Activated T-helper 17 cell treated with anti-CD3 and anti-CD28 coated beads, Interleukin-2, amount 50 U/mL, for 72 hours (primary cell): ENCODE data around the gene OVCA2. TPM values are rescaled to one million over a fixed set of nuclear protein-coding genes. Genes with fewer than 3 reads are reported as not detected.

ENCODE experiments used
- ATAC-seq: fragments of 150-1000 bp; cut with Tn5 transposase; replicated peaks from 2 replicates; pipeline ENCODE4 v1.10.0; 2021; ENCODE audit warnings: mild to moderate bottlenecking, moderate library complexity
- H3K27ac Mint-ChIP-seq: one replicate; pipeline ENCODE4 v1.8.0; 2022; ENCODE audit warnings: mixed read lengths
- H3K27me3 Mint-ChIP-seq: one replicate; pipeline ENCODE4 v1.8.0; 2022; ENCODE audit warnings: mixed read lengths
- H3K36me3 Mint-ChIP-seq: one replicate; pipeline ENCODE4 v1.8.0; 2022; ENCODE audit warnings: low read depth, mild to moderate bottlenecking, mixed read lengths
- H3K4me1 Mint-ChIP-seq: one replicate; pipeline ENCODE4 v1.8.0; 2022; ENCODE audit warnings: mixed read lengths
- H3K4me3 Mint-ChIP-seq: one replicate; pipeline ENCODE4 v1.8.0; 2022; ENCODE audit warnings: mild to moderate bottlenecking, mixed read lengths
- H3K9me3 Mint-ChIP-seq: one replicate; pipeline ENCODE4 v1.8.0; 2022; ENCODE audit warnings: mixed read lengths
- total RNA-seq, 2 donors: library from RNA; stranded (reverse); gene quantifications; one replicate each; pipeline ENCODE4 v1.2.3, GENCODE V29; 2022

Gene OVCA2
- total RNA-seq, 2 donors from 2014 or later = 20.7 to 39.3 TPM

DNA sequence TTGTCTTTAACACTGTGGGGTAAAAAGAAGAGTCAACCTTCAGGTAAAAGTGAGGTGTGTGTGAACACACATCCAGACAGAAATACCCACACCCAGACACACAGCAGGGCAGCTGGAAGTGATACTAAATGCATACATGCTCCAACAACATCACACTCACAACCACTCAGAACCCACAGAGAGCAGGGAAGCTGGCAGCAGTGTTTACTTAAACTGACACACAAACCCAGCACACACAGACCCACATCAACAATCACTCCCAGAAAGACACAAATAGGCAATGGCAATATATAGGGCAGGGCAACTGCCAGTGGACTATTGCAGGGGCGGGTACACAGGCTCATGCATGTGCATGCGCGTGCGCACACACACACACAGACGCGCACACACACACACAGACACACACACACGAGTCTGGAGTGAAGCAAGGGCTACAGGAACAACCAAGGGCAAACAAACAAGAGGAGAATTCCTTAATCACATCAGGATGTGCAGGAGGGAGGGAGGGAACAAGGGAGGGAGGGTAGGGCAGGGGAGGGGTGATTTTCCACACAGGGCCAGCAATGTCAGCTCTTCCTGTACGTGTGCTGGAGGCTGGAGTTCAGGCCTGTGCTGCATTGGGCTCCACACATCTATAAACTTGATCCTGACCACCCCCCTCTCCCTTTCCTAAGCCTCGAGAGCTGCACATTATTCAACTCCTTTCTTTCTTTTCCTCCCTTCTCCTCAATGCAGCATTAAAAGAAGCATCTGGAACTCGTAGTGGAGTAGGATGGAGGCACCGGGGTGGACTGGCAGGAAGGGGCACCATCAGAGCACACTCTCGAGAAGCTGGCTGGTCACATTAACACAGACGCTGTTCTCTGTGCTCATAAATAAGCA lies 43.2 kb downstream of the OVCA2 start:
- ATAC-seq = no peak
- H3K9me3 Mint-ChIP-seq = no peaks in the 10 kb centered on the region
- peak overlapping the region; percentile 6 for H3K4me3 Mint-ChIP-seq
- H3K27me3 Mint-ChIP-seq = no peaks in the 10 kb centered on the region
- peaks cover 52% of the 10 kb centered on the region for H3K4me1 Mint-ChIP-seq
- H3K36me3 Mint-ChIP-seq = peaks cover 77% of the 10 kb centered on the region
- peak overlapping the region; percentile 29 for H3K27ac Mint-ChIP-seq

GRCh38 chr17:2085648-2085949 lies 43.8 kb downstream of the OVCA2 start:
- H3K4me3 Mint-ChIP-seq = no peak overlapping the region
- H3K27me3 Mint-ChIP-seq = no peaks in the 10 kb centered on the region
- peaks cover 71% of the 10 kb centered on the region for H3K36me3 Mint-ChIP-seq
- H3K4me1 Mint-ChIP-seq = peaks cover 55% of the 10 kb centered on the region
- no peak for ATAC-seq
- no peaks in the 10 kb centered on the region for H3K9me3 Mint-ChIP-seq
- H3K27ac Mint-ChIP-seq = no peak overlapping the region

DNA sequence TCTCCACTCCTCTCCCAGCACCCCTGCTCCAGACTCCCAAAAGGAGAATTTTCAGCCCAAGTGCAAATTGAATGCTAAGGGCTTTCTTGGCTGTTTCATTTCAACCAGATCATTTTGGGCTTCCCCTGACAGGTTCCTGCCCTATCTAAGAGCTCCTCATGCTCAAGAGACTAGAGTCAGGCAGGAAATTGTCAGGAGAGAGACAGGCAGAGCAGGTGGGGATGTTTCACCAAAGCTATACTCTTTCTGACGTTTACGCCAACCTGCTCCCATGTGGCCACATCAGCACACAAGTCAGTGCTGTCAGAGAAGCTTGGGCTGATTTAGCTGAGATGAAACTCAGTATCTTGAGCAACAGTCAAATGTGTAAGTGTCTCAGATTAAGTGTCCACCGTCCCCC lies 44.5 kb downstream of the OVCA2 start:
- Mint-ChIP-seq H3K27me3 (no peaks in the 10 kb centered on the region), H3K9me3 (no peaks in the 10 kb centered on the region), H3K36me3 (peaks cover 64% of the 10 kb centered on the region), H3K4me1 (peaks cover 55% of the 10 kb centered on the region), H3K27ac (no peak overlapping the region), H3K4me3 (peak overlapping the region; percentile 77)
- no peak for ATAC-seq

DNA sequence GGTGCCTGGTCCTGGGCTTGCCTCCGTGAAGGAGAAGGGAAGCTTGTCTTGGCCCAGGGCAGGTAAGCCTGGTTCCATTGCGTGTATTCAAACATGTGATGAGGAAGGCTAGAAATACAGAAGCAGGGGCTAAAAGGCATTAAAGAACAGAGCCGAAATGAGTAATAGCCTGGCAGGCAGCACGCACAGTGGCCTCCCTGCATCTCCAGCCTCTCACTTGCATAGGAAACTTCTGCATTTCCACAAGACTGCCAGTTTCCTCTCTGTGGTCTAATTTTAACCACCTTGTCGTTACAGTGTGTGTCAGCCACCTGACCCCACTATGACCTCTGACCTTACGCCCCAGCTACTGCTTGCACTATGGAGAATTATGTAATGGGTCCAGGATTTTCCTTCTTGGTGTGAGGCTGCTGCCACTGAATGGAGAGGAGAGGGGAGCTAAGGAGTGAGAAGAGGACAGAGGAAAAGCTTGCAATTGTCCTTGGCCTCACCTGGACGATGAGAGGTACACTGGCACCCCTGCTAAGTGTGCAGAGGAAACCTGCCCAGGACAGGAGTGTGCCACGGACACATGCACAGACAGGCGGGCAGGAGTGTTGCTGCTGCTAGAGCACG lies 45.9 kb downstream of the OVCA2 start:
- peak; percentile 67 for ATAC-seq
- H3K9me3 Mint-ChIP-seq = no peaks in the 10 kb centered on the region
- H3K4me3 Mint-ChIP-seq = peak overlapping the region; percentile 77
- H3K27me3 Mint-ChIP-seq = no peaks in the 10 kb centered on the region
- peaks cover 51% of the 10 kb centered on the region for H3K4me1 Mint-ChIP-seq
- H3K36me3 Mint-ChIP-seq = peaks cover 54% of the 10 kb centered on the region
- peak overlapping the region; percentile 72 for H3K27ac Mint-ChIP-seq

DNA sequence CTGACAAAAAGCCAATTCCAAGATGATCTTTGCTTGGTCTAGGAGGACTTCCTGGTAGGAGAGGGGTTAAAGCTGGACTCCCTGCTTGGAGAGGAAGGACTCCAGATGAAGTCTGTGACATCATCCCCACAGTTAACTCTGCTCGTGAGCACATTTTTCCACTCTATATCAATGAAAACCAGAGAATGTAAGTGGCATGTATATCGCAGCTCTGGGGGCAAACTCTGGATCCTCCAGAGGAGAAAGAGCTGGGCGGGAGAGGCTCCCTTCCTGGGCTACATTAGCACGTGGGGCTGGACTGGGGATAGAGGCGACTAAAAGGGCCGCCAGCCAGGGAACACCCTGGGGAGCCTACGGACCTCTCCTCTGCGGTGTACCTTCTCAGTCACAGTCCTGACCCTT lies 47.2 kb downstream of the OVCA2 start:
- no peaks in the 10 kb centered on the region for H3K9me3 Mint-ChIP-seq
- no peaks in the 10 kb centered on the region for H3K27me3 Mint-ChIP-seq
- H3K36me3 Mint-ChIP-seq = peaks cover 47% of the 10 kb centered on the region
- H3K27ac Mint-ChIP-seq = peak overlapping the region; percentile 82
- ATAC-seq = peak; percentile 32
- peaks cover 45% of the 10 kb centered on the region for H3K4me1 Mint-ChIP-seq
- peak overlapping the region; percentile 77 for H3K4me3 Mint-ChIP-seq

DNA sequence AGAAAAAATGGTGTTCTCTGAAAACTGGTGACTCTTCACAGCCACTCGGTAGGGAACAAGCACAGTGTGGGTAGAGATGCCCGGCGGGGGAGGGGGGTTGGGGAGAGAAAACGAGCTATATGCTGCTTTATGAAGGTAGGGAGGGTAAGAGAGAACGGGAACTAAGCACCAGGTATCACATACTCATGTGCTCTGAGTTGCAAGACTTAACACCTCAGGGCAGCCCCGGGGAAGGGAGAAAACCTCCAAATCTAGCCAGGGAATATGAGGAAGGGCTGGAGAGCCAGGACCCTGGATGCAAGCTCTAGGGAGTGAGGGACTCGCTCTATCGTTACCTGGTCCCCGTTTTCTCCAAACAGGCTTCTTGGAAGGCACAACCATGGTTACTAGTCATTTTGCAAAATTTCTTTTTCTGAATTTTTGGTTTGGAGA lies 48.4 kb downstream of the OVCA2 start:
- H3K27me3 Mint-ChIP-seq = no peaks in the 10 kb centered on the region
- H3K36me3 Mint-ChIP-seq = peaks cover 35% of the 10 kb centered on the region
- peak overlapping the region; percentile 82 for H3K27ac Mint-ChIP-seq
- ATAC-seq = peak; percentile 3
- peaks cover 36% of the 10 kb centered on the region for H3K4me1 Mint-ChIP-seq
- H3K9me3 Mint-ChIP-seq = no peaks in the 10 kb centered on the region
- H3K4me3 Mint-ChIP-seq = peak overlapping the region; percentile 77

- peak overlapping the region; percentile 77 for H3K4me3 Mint-ChIP-seq
Observed at GRCh38 chr17:2090804-2091534, 49.1 kb downstream of the OVCA2 start.

GRCh38 chr17:2092253-2092652 lies 50.4 kb downstream of the OVCA2 start:
- H3K27me3 Mint-ChIP-seq = no peaks in the 10 kb centered on the region
- no peak overlapping the region for H3K27ac Mint-ChIP-seq
- H3K36me3 Mint-ChIP-seq = peaks cover 17% of the 10 kb centered on the region
- peaks cover 28% of the 10 kb centered on the region for H3K4me1 Mint-ChIP-seq
- ATAC-seq = no peak
- H3K4me3 Mint-ChIP-seq = no peak overlapping the region
- no peaks in the 10 kb centered on the region for H3K9me3 Mint-ChIP-seq

More at GRCh38 chr17:2090804-2091534, 49.1 kb downstream of the OVCA2 start:
- no peak for ATAC-seq
- peaks cover 28% of the 10 kb centered on the region for H3K36me3 Mint-ChIP-seq
- no peaks in the 10 kb centered on the region for H3K27me3 Mint-ChIP-seq
- H3K27ac Mint-ChIP-seq = no peak overlapping the region
- no peaks in the 10 kb centered on the region for H3K9me3 Mint-ChIP-seq
- peaks cover 36% of the 10 kb centered on the region for H3K4me1 Mint-ChIP-seq

Other genes with a start within 250 kb of the OVCA2 start
- 10 to 100 TPM; 19.7 to 20.2 TPM for gene SMYD4, start 212.1 kb upstream of the OVCA2 start, total RNA-seq
- 100 to 1,000 TPM; 121 to 139 TPM for gene RPA1, start 212.0 kb upstream of the OVCA2 start, total RNA-seq
- under 1 TPM in 1 of 2 donors, not detected in 1; 0.09 TPM for gene RTN4RL1, start 16.7 kb upstream of the OVCA2 start, total RNA-seq
- gene DPH1, start 11.9 kb upstream of the OVCA2 start, total RNA-seq = 10 to 100 TPM; 36.9 to 40.2 TPM
- gene HIC1, start 13.1 kb downstream of the OVCA2 start, total RNA-seq = 10 to 100 TPM; 22.8 to 24.4 TPM